Sciatic nerve (tissue), 2 donors: ENCODE measurements around the gene EXOC1L. TPM values are rescaled to one million over a fixed set of nuclear protein-coding genes. Genes with fewer than 3 reads are reported as not detected.

Experiments
- ATAC-seq: fragments of 200-7000 bp; cut with Tn5 transposase; one replicate; pipeline ENCODE4 v1.9.1; 2020; ENCODE audit warnings: mild to moderate bottlenecking, moderate library complexity
- DNase-seq: peaks from one replicate; pipeline ENCODE4 v3.0.0-alpha.2; 2020; ENCODE audit warnings: low spot score
- intact Hi-C: fragments of 100-400 bp; cut with DNase I; formaldehyde crosslinking; loops from one replicate; pipeline ENCODE4 v1.14.2; 2022
- total RNA-seq: library from RNA; stranded (reverse); fragmentation: NEBNext Ultra II Directional; extraction: Animal tissue kit (Norgen Biotek cat#: 25700); gene quantifications from one replicate; pipeline ENCODE4 v1.2.1, GENCODE V29; 2021
- donor health status: DM: no; HTN: no; CAD: no.
- donor health status: DM: no; HTN: no; CAD: no.

The EXOC1L gene
- total RNA-seq, 1 donor from 2014 or later = not detected

GRCh38 chr4:55871299-55871800 lies 51.8 kb downstream of the EXOC1L start:
- ATAC-seq (no peak), DNase-seq (no peak)
- intact Hi-C loops = no loop called here

- DNase-seq = no peak
- intact Hi-C loops = no loop called here
- no peak for ATAC-seq
These were observed 55.2 kb downstream of the EXOC1L start for GRCh38 chr4:55874831-55875230.

- intact Hi-C loops = no loop called here
- DNase-seq (no peak), ATAC-seq (no peak)
These were observed 56.8 kb downstream of the EXOC1L start for GRCh38 chr4:55876387-55876786.

GRCh38 chr4:55879224-55879623 lies 59.6 kb downstream of the EXOC1L start:
- intact Hi-C loops = no loop called here
- no peak for ATAC-seq
- no peak for DNase-seq

- ATAC-seq = no peak
- intact Hi-C loops = no loop called here
- no peak for DNase-seq
These were observed 61.2 kb downstream of the EXOC1L start for GRCh38 chr4:55880652-55881280.

GRCh38 chr4:55884093-55884850 lies 64.7 kb downstream of the EXOC1L start:
- intact Hi-C loops = no loop called here
- ATAC-seq = no peak

GRCh38 chr4:55884851-55885219 lies 65.2 kb downstream of the EXOC1L start:
- intact Hi-C loops = no loop called here
- no peak for DNase-seq
- ATAC-seq = no peak

More at GRCh38 chr4:55884093-55884850, 64.7 kb downstream of the EXOC1L start:
- no peak for DNase-seq

Other genes starting within 250 kb of the EXOC1L start
- gene PDCL2, start 227.5 kb upstream of the EXOC1L start, total RNA-seq = not detected
- not detected for gene NMU, start 183.5 kb upstream of the EXOC1L start, total RNA-seq
- gene EXOC1, start 33.9 kb downstream of the EXOC1L start, total RNA-seq = 51.0 TPM
- gene CEP135, start 129.2 kb downstream of the EXOC1L start, total RNA-seq = 11.0 TPM